Right renal cortex interstitium (tissue), 3 donors: ENCODE data around the gene ARL3. TPM values are rescaled to one million over a fixed set of nuclear protein-coding genes. Genes with fewer than 3 reads are reported as not detected.

Experiments used
- DNase-seq, 3 donors: peaks; one replicate each; pipeline ENCODE4 v3.0.0-alpha.2; 2013; ENCODE audit warnings: low read depth in 3 of 3, low spot score in 2 of 3
- polyA plus RNA-seq, 3 donors: library from polyadenylated mRNA; unstranded; fragments of 120-200 nt; gene quantifications; one replicate each; pipeline ENCODE4 v1.2.1, GENCODE V29; 2013; ENCODE audit not compliant: insufficient read length in 3 of 3

The ARL3 gene
- polyA plus RNA-seq, 3 donors = 31.9 to 35.1 (median 34.3) TPM

GRCh38 chr10:102643336-102644065 lies 70.7 kb downstream of the ARL3 start:
- peak in 1 of 3 donors; percentile 50 for DNase-seq

DNA sequence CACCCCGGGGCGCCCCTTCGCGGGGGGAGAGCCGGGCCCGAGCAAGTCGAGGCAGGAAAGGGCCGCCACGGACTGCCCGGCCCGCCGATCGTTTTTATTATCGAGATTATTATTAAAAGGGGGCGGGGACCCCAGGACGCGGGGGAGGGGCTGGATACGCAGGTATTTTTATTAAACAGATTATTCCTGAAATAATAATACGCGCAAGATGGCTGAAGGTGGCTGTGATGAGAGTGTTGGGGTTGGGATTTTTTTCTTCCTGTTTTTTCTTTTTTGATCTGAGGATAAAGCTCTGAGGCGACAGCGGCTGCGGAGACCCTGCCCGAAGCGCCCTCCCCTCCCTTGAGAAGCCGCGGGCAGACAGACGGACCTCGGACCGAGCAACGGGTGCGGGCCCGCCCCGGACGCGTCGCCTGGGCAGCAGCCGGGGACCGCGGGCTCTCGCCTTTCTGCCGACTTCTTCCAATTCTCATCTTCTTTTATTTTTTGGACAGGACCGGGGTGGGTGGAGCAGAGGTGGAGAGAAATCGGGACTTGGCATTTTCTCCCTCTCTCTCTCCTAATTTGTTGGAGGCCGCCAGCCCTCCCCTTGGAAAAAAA lies 71.4 kb downstream of the ARL3 start:
- no peak for DNase-seq

DNA sequence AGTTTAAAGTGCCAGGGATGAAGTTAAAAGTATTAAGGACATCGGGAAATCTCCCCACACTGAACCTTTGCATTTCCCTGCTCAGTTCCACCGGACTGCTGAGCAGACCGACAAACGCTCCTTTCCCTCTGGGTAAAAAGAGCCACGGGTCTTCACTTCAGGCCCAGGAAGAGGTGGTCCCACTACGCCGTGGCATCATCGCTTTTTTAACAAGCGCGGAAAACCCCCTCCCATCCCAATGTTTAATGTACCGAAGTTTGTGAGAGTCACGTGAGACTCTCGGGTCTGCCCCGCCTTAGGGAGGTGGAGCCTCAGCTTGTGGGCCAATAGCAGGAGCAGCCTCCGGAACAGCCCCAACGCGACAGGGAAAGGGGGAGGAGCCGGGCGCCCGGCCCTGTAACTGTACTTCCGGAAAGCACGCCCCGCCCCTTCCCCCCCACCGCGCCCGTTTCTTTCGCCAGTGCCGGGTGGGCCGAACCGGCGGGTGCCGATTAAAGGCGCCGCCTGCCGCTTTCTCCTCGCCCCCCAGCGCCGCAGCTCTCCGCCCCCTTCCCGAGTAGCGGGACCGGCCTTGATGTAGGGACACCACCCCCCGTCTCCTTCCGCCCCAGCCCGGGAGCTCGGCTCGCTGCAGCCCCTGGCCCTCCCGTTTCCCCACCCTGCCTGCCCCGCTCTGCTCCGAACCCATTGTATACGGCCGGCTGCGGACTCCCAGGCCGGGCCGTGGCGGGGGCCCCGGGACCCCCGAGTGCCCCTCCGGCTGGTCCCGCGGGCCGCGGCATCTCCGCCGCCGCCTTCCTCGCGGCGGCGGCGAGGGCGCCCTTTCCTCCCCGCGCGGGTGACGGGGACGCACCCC lies 72.1 kb downstream of the ARL3 start:
- peak; percentile 92 to 97 (median 97) for DNase-seq

DNA sequence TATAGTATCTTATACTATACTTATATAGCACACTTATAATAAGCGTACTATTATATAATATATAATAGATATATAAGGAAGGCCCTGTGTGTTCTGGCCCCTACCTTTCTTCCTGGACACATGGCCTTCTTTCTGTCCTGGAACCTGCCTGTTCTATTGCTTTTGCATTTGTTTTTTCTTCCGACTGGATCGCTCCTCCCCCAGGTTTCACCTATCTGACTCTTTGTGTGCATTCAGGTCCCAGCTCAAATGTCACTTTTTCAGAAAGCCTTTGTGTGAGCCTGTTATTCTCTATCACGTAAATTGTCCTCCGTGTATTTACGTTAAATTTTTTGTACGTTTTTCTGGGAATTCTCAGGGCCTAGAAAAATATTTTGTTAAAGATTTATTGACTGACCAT lies 72.8 kb downstream of the ARL3 start:
- no peak for DNase-seq

GRCh38 chr10:102639537-102639936 lies 74.7 kb downstream of the ARL3 start:
- no peak for DNase-seq

- DNase-seq = no peak
These were observed 78.8 kb downstream of the ARL3 start for GRCh38 chr10:102635377-102635776.

GRCh38 chr10:102634686-102635085 lies 79.5 kb downstream of the ARL3 start:
- no peak for DNase-seq

GRCh38 chr10:102633848-102634247 lies 80.3 kb downstream of the ARL3 start:
- no peak for DNase-seq

DNA sequence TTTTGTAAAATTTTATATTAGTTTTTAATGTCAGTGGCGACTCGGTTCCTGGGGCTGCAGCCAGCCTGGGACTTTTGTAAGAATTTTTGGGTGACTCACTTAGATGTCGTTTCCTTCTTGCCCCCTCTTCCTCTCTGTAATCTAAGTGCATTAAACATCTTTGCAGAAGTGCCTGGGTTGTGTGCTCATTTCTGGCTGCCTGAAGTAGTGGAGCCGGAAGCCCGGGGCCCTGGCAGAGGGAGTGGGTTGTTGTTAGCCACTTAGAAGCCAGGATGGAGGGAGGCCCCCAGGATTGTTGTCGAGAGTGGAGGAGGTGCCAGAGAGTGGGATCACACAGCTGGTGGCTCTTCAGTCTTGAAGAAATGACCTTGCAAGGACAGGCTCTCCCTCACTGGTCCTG lies 80.9 kb downstream of the ARL3 start:
- no peak for DNase-seq

GRCh38 chr10:102632394-102633111 lies 81.6 kb downstream of the ARL3 start:
- DNase-seq = no peak

- no peak for DNase-seq
These were observed 82.4 kb downstream of the ARL3 start for GRCh38 chr10:102631525-102632393.

- no peak for DNase-seq
These were observed 83.5 kb downstream of the ARL3 start for GRCh38 chr10:102630663-102631062.

DNA sequence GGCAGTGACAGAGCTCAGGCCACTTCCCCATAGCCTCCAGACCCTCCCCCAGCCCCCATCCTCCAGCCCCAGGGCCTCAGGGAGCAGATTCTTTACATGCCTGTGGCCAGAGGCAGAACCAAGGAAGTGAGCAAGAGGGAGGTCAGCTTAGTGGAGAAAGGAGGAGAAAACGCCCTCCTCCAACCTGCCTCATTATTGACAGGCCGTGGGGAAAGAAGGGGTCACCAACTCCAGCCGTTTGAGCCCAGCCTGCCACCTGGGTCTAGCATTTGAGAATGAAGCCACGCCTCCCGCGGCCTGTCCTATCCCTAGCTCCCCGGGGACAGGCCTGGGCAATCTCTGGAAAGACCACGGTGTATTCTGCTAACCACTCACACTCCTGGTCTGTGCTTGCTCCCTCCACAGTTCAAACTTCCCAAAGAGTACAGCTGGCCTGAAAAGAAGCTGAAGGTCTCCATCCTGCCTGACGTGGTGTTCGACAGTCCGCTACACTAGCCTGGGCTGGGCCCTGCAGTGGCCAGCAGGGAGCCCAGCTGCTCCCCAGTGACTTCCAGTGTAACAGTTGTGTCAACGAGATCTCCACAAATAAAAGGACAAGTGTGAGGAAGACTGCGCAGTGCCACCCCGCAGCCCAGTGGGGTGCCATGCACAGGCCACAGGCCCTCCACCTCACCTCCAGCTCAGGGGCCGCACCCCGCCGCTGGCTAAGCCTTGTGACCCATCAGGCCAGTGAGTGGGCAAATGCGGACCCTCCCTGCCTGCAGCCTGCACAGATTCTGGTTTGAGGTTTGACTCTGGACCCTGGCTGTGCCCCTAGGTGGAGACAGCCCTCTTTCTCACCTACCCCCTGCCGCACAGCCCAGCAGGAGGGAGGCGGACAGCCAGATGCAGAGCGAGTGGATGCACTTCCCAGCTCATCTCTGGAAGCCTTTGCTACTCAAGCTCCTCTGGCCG lies 84.3 kb downstream of the ARL3 start:
- no peak for DNase-seq

GRCh38 chr10:102628451-102628911 lies 85.7 kb downstream of the ARL3 start:
- no peak for DNase-seq

- no peak for DNase-seq
These were observed 86.4 kb downstream of the ARL3 start for GRCh38 chr10:102627736-102628293.

- no peak for DNase-seq
These were observed 86.9 kb downstream of the ARL3 start for GRCh38 chr10:102627291-102627735.

DNA sequence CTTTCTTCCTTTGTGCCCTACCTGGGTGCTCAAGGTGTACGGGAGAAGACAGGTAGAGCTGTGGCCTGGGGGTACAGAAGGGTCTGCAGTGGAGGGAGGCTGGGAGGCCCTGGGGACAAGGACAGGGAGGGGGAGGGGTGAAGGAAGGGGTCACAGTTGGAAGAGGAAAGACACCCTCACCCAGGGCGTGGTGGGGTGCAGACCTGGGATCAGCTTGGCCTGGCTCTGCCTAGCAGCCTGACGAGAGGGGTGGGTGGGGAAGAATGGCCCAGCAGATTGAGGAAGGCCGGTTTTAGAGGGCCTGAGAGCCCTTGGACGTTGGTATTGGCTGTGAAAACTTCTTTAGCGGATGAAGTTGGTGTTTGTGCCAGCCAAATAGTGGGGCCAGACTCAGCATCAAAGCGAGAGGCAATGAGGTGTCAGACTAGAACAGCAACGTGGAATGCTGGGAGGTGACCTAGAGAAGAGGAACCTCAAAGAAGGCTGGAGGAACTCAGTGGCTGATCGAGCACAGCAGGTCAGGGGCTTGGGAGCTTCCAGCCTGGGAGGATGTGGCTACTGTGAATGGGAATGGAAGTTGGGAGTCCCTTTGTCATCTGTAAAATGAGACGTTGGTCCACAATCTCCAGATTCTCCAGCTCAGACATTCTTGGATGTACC lies 88.0 kb downstream of the ARL3 start:
- DNase-seq = no peak
